Activated T-helper 1 cell treated with Interleukin-2 at 50 U/mL for 16 hours (primary cell): ENCODE results near the gene ZNF763.
"Not testable (repeated sequence)": the region's sequence is repeated elsewhere in the genome, so short reads cannot be mapped to it uniquely, and the experiment has no call there.

Source experiments
- DNase-seq: peaks from one replicate; pipeline ENCODE4 v3.0.0-alpha.2; 2020; ENCODE audit warnings: low read depth

ZNF763 gene

DNA sequence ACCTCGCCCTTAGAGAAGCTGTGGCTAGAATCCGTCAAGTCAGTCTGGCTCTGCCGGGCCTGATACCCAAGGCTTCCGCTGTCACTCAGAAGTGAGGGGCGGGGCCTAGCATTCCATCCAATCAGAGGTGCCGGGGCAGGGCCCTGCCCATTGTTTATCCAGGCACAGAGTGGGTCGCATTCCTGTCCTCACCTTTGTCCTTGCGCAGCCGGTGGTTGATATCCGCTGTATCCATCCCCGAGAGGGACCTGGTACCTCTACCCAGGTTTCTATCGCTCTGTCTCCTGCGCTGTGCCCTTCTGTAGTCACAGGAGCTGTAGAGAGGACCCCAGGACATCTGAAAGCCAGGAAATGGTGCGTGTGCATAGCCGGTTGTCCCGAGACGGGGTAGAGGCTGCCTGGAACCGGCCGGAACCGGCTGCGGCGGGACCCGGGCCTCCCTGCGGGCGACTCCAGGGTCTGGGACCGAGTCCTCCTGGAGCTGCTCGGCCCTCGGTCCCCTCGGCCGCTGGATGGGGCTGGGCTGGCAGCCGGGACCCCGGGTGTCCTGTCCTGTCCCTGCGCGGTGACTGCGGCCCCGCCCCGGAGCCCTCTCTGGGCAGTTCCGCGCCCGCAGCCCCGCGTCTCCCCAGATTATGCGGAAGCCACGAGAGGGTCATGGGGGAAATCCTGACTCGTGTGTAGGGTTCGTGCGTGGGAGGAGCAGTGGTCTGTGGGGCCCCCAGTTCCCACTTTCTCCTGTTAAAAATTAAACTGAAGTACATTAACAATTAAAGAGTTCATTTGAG, at the start of gene ZNF763:
TSS of gene ZNF763 (plus strand) at position 183 of the 788 bp plus-strand sequence. CDS start at position 352, 169 bp downstream.
- DNase-seq, result peak; percentile 81

- no peak for DNase-seq
These were observed 42.9 kb upstream of the ZNF763 start for GRCh38 chr19:11921852-11922495.

DNA sequence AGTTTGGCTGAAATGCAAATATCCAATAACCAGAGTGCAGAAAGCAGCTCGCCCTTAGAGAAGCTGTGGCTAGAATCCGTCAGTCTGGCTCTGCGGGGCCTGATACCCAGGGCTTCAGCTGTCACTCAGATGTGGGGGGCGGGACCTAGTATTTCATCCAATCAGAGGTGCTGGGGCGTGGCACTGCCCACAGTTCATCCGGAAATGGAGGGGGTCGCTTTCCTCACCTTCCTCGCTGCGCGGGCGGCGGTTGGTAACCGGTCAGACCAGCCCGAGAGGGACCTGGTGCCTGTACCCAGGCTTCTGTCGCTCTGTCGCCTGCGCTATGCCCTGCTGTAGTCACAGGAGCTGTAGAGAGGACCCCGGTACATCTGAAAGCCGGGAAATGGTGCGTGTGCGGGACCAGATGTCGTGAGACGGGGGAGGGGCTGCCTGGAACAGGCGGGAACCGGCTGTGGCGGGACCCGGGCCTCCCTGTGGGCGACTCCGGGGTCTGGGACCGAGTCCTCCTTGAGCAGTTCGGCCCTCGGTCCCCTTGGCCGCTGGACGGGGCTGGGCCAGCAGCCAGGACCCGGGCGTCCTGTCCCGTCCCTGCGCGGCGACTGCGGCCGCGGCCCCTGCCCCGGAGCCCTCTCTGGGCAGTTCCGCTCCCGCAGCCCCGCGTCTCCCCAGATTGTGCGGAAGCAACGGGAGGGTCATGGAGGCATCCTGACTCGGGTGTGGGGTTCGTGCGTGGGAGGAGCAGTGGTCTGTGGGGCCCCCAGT, 39.8 kb upstream of the ZNF763 start, which contains the start of gene ZNF700:
TSS of gene ZNF700 (plus strand) at position 222 of the 765 bp plus-strand sequence. CDS start at position 326, 104 bp downstream.
- peak; percentile 80 for DNase-seq

GRCh38 chr19:11925651-11926187, 39.1 kb upstream of the ZNF763 start:
- not testable (repeated sequence) for DNase-seq

- no peak for DNase-seq
These were observed 37.6 kb upstream of the ZNF763 start for GRCh38 chr19:11927227-11927626.

DNA sequence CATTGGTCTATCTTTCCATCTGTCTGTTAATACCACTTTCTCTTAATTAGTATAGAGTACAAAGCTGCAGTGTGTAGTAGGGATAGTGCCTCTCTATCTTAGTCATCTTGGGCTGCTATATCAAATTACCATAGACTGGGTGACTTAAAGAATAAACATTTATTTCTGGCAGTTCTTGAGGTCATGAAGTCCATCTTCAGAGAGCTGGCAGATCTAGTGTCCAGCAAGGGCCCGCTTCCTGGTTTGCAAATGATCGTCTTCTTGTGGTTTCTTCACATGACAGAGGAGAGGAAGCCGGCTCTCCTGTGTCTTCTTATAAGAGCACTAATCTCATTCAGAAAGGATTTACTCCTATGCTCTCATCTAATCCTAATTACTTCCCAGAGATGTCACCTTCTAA, 33.8 kb upstream of the ZNF763 start:
- no peak for DNase-seq

DNA sequence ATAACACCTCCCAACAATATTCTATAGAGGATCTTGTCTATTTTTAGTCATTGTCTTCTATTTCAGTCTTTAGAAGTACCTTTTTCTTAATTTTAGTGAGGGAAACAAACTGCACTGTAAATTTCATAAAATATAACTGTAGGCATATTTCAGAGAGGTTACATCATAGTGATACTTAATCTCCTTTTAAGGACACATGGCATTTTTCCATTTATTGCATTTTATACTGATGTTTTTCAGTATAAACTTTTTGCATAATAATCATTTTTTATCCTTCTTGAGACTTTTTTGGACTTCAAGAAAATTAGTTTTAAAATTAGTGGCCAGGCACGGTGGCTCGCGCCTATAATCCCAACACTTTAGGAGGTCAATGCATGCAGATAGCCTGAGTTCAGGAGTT, 33.3 kb upstream of the ZNF763 start:
- no peak for DNase-seq

DNA sequence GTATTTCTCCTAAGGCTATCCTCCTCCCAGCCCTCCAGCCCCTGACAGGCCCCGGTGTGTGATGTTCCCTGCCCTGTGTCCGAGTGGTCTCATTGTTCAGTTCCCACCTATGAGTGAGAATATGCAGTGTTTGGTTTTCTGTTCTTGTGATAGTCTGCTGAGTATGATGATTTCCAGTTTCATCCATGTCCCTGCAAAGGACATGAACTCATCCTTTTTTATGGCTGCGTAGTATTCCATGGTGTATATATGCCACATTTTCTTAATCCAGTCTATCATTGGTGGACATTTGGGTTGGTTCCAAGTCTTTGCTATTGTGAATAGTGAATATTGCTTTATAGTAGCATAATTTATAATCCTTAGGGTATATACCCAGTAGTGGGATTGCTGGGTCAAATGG, 29.0 kb upstream of the ZNF763 start:
- not testable (repeated sequence) for DNase-seq

GRCh38 chr19:11938383-11938782, 26.5 kb upstream of the ZNF763 start:
- DNase-seq, result not testable (repeated sequence)

DNA sequence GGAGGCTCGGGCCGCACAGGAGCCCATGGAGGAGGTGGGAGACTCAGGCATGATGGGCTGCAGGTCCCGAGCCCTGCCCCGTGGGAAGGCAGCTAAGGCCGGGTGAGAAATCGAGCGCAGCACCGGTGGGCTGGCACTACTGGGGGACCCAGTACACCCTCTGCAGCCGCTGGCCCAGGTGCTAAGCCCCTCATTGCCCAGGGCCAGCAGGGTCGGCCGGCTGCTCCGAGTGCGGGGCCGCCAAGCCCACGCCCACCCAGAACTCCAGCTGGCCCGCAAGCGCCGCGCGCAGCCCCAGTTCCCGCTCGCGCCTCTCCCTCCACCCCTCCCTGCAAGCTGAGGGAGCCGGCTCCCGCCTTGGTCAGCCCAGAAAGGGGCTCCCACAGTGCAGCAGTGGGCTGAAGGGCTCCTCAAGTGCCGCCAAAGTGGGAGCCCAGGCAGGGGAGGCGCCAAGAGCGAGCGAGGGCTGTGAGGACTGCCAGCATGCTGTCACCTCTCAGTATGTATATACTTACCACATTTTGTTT, 23.4 kb upstream of the ZNF763 start:
- DNase-seq, result not testable (repeated sequence)

DNA sequence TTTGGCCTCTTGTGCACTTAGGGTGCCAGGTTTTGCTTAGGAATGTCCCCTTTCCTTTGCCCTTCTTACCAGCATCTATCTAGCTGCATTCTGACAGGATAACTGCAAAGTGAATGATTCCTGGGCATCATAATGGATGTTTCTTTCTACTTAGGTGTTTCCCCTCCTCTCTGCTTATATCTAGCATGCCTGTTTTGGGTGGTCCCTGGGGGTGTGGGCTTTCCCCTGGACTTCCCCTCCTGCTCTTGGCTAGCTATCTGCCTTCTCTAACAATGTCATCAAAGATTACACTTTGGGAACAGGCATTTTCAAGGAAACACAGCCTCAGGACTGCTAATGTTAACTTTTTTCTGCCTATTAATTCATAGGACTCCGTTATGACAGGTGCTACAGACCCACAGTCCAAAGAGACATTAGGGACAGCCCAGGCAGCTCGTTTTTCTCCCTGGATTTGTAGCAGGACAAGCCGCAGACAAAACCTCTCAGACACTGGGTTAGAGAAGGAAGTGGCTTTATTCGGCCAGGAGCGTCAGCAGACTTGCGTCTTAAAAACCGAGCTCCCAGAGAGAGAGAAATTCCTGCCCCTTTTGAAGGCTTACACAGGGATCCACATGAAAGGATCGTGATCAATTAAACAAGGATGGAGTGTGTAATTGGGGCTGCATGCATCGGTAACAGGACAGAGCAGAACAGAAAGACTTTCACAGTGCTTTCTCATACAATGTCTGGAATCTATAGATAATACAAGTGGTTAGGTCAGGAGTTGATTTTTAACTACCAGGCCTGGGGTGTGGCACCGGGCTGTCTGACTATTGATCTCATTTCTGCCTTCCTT, 22.6 kb upstream of the ZNF763 start:
- DNase-seq, result no peak

DNA sequence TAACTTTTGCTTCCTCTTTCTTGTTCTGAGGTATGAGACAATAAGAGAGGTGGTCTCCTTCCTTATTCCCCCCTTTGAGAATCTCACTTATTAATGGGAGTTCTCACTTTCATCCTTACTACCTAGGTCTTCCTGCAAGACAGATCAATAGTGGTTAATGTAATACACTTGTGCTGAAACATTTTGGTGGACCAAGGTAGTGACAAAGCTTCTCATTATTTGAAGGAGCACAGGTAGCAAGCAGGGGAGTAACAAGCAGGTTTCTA, 22.1 kb upstream of the ZNF763 start:
- no peak for DNase-seq

DNA sequence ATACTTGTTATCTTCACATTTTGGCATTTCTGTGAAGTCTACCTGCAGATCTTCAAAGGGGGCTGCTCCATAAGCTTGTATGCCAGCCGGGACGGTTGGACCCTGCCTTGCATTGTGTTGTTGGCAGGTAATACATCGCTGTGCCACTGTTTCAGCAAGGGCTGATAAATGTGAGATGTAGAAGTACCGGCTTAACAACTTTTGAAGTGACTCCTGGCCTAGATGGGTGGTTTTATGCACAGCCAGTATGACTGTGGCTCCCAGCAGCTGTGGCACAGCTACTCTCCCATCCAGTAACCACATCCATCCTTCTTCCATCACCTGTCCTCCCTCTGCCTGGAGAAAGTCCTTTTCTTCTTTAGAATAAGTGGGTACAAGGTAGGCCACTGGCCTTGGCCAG, 20.2 kb upstream of the ZNF763 start:
- no peak for DNase-seq

- DNase-seq, result no peak
These were observed 16.2 kb upstream of the ZNF763 start for GRCh38 chr19:11948646-11949045.

- DNase-seq, result no peak
These were observed 15.6 kb upstream of the ZNF763 start for GRCh38 chr19:11949201-11949600.

- not testable (repeated sequence) for DNase-seq
These were observed 15.2 kb upstream of the ZNF763 start for GRCh38 chr19:11949614-11950080.

DNA sequence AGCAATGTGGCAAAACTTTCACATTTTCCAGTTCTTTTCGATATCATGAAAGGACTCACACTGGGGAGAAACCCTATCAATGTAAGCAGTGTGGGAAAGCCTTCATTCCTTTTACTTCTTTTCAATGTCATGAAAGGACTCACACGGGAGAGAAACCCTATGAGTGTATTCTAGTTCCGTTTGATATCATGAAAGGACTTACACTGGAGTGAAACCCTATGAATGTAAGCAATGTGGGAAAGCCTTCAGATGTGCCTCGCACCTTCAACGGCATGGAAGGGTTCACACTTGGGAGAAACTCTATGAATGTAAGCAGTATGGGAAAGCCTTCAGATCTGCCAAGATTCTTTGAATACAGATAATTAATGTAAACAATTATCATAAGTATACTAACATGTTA, 14.5 kb upstream of the ZNF763 start:
- no peak for DNase-seq

GRCh38 chr19:11963566-11964355, 1.1 kb upstream of the ZNF763 start:
- DNase-seq, result peak; percentile 50

DNA sequence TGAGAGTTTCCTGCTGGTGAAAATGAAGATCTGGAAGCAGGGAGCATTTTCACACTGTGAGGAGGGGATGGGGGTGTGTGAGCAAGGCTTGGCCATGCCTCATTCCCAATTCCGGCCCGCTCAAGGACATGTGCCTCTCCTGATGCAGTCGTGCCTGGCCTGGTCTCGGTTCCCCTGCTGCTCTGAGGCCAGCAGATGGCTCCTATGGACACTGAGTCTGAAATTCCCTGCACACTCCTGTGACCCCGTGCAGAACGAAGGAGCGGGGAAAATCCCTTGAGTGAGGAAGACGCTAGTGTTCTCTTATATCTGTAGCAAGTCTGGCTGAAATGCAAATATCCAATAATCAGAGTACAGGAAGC, 363 bp upstream of the ZNF763 start:
- DNase-seq, result no peak

- no peak for DNase-seq
These were observed 5.3 kb downstream of the ZNF763 start for GRCh38 chr19:11970174-11970573.

DNA sequence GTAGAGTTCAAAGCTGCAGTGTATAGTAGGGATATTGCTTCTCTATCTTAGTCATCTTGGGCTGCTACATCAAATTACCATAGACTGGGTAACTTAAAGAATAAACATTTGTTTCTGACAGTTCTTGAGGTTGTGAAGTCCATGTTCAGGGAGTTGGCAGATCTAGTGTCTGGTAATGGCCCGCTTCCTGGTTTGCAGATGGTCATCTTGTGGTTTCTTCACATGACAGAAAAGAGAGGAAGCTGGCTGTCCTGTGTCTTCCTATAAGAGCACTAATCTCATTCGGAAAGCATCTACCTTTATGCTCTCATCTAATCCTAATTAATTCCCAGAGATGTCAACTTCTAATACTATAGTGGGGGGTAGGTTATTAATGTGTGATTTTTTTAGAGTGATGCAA, 6.2 kb downstream of the ZNF763 start:
- DNase-seq, result no peak
